ENCODE results near the gene SLC52A3.

SLC52A3 gene

DNA sequence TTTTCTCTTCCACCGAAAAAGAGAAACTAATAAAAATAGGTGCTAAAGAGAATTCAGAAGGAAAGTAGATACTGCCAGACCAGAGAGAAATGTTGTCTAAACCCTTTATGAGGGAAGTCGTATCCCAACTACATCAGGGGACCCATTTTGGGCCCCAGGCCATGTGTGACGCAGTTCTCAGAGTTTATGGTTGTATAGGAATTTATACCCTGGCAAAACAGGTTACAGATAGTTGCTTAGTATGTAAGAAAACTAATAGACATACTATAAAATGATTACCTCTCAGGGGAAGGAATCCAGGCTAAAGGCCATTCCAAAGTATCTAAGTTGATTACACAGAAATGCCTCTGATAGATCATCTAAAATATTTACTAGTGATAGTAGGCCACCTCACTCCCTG, 28.6 kb upstream of the SLC52A3 start:
- no peak overlapping the region for H3K4me3 ChIP-seq (ENCODE audit: low read depth, low read length)
- no peak for DNase-seq (ENCODE audit: low read depth)
- TF ChIP-seq, protein P1, sequence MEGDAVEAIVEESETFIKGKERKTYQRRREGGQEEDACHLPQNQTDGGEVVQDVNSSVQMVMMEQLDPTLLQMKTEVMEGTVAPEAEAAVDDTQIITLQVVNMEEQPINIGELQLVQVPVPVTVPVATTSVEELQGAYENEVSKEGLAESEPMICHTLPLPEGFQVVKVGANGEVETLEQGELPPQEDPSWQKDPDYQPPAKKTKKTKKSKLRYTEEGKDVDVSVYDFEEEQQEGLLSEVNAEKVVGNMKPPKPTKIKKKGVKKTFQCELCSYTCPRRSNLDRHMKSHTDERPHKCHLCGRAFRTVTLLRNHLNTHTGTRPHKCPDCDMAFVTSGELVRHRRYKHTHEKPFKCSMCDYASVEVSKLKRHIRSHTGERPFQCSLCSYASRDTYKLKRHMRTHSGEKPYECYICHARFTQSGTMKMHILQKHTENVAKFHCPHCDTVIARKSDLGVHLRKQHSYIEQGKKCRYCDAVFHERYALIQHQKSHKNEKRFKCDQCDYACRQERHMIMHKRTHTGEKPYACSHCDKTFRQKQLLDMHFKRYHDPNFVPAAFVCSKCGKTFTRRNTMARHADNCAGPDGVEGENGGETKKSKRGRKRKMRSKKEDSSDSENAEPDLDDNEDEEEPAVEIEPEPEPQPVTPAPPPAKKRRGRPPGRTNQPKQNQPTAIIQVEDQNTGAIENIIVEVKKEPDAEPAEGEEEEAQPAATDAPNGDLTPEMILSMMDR (IDR thresholded peaks at IDR 0.05; ENCODE audit: insufficient read depth, low read depth, low read length, missing control alignments), result no peak

DNA sequence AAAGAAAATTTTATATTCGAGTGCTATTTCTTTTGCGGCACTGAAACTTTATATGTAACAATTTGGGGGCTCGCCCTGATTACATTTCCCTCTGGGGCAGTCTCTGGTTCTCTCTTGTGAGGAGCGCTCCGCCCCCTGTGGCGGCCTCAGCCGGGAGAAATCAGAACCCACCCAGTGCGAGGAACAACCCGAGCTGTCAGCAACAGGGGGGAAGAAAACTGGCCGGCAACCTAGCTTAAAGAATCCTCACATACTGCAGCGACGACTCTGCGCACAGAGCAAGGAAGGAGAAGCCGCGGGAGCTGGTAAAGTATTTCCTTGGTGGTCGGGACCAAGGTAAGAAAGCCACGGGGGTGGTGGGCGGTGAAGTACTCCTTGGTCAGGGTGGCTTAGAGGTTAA, 23.9 kb upstream of the SLC52A3 start:
- TF ChIP-seq, protein P1 (IDR thresholded peaks at IDR 0.05; ENCODE audit: insufficient read depth, low read depth, low read length, missing control alignments), result no peak
- H3K4me3 ChIP-seq (ENCODE audit: low read depth, low read length), result no peak overlapping the region
- no peak for DNase-seq (ENCODE audit: low read depth)

DNA sequence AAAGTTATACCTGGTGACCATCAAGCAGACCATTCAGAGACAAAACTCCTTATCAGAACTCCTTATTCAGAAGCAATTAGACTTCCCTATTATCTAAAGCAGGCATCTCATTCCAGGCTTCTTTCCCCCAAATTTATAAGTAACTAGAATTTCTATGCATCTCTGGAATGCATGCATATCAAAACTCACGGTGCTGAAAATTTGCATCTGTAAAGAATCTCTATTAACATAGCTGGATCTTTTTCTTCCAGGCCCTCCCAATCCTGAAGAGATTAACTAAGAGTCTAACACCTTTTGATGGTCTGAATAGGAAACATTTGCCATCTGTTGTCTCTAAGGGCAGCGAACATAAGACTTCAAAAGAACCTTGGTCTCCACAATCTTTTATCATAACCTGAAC, 22.8 kb upstream of the SLC52A3 start:
- H3K4me3 ChIP-seq (ENCODE audit: low read depth, low read length), result no peak overlapping the region
- DNase-seq (ENCODE audit: low read depth), result no peak
- TF ChIP-seq, protein P1 (IDR thresholded peaks at IDR 0.05; ENCODE audit: insufficient read depth, low read depth, low read length, missing control alignments), result no peak

DNA sequence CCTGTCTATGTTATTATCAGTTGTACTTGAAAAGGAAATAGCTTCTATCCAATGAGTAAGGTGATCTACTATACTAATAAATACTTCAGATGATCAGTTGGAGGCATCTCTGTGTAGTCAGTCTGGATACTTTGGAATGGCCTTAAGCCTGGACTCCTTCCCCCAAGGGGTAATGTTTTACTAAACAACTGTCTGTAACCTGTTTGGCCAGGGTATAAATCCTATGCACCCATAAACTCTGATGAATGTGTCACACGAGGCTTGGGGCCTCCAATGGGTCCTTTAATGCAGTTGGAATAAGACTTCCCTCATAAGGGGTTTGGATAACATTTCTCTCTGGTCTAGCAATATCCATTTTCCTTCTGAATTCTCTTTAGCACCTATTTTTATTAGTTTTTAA, 19.5 kb upstream of the SLC52A3 start:
- TF ChIP-seq, protein P1 (IDR thresholded peaks at IDR 0.05; ENCODE audit: insufficient read depth, low read depth, low read length, missing control alignments), result no peak
- no peak overlapping the region for H3K4me3 ChIP-seq (ENCODE audit: low read depth, low read length)
- no peak for DNase-seq (ENCODE audit: low read depth)

DNA sequence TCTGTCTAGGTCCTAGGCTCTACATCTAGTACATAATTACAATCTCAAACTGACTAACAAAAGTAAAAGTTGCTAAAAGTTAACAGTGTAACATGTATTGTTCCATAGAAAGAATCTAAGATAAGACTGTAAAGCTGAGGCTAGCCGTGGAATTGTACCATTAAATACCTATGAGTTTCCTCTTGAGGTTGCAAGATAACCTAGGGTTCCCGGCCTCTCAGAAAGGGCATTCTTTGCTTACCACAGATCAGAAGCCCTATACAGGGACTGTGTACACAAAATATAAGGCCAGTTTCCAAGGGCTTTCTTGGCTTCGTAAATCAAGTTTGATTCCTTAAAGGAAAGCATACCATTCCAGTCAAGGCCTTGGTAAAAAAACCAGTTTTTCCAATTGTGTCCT, 11.5 kb upstream of the SLC52A3 start:
- H3K4me3 ChIP-seq (ENCODE audit: low read depth, low read length), result no peak overlapping the region
- no peak for DNase-seq (ENCODE audit: low read depth)
- TF ChIP-seq, protein P1 (IDR thresholded peaks at IDR 0.05; ENCODE audit: insufficient read depth, low read depth, low read length, missing control alignments), result no peak

DNA sequence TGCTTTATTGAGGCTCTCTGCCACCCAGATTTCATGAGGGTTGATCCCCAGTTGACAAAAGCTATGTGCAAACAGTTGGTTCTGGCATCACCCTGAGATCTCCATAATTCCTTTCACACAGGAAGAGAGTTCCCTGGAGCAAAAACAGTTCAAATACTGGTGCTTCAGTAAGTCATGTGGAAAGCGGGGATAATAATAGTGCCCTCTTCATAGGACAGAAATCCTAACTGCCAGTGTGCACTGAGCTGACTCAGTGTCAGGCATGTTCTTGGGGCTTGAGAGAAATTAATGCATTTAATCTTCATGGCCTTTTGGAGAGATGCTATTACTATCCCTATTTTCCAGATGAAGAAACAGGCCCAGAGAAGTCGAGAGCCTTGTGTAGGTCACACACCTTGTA, 7.9 kb upstream of the SLC52A3 start:
- DNase-seq (ENCODE audit: low read depth), result no peak
- TF ChIP-seq, protein P1 (IDR thresholded peaks at IDR 0.05; ENCODE audit: insufficient read depth, low read depth, low read length, missing control alignments), result no peak
- no peak overlapping the region for H3K4me3 ChIP-seq (ENCODE audit: low read depth, low read length)

DNA sequence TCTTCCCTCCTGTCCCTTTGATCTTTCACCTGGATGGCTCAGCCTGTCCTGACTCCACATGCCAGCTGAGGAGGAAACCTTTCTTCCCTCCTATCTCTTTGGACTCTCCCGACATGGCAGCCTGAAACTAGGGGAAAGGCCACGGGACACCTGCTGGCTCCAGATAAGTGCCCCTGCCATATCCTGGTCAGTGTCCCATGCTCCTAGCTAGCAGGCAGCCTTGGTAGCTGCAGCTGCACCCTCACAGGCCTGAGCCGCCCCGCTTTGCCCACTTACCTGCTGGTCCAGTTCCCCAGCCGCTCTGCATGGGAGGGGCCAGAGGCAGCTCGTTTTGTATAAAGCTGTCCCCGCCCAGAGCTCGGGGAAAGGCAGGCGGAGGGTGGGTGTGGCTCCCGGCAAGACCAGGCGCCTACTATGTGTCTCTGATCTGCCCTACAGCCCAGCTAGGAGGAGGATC, 7.4 kb upstream of the SLC52A3 start:
- TF ChIP-seq, protein P1 (IDR thresholded peaks at IDR 0.05; ENCODE audit: insufficient read depth, low read depth, low read length, missing control alignments), result no peak
- H3K4me3 ChIP-seq (ENCODE audit: low read depth, low read length), result no peak overlapping the region
- no peak for DNase-seq (ENCODE audit: low read depth)

All from GM12865 (cell line).